Upper lobe of left lung (tissue), 6 donors: ENCODE measurements around the gene TMEM222. TPM values are rescaled to one million over a fixed set of nuclear protein-coding genes. Genes with fewer than 3 reads are reported as not detected.

ENCODE experiments used
- ATAC-seq, 2 donors: fragments of 200-7000 bp; cut with Tn5 transposase; one replicate each; pipeline ENCODE4 v1.9.1; 2022; ENCODE audit warnings: mild to moderate bottlenecking in 2 of 2, moderate library complexity in 2 of 2; ENCODE audit not compliant: low FRiP score in 2 of 2
- DNase-seq, 2 donors: peaks; one replicate each; pipeline ENCODE4 v3.0.0-alpha.2; 2019 to 2020
- H3K27ac ChIP-seq, 4 donors: fragments of 200-600 bp; sonication (generic); one replicate each; pipeline ENCODE4 v1.5.1; 2016 to 2019
- H3K27me3 ChIP-seq, 4 donors: fragments of 200-600 bp; sonication (generic); one replicate each; pipeline ENCODE4 v1.5.1; 2017 to 2019
- H3K36me3 ChIP-seq, 4 donors: fragments of 200-600 bp; sonication (generic); one replicate each; pipeline ENCODE4 v1.5.1; 2016 to 2019
- H3K4me1 ChIP-seq, 4 donors: fragments of 200-600 bp; sonication (generic); one replicate each; pipeline ENCODE4 v1.5.1; 2018 to 2019
- H3K4me3 ChIP-seq, 4 donors: fragments of 200-600 bp; sonication (generic); one replicate each; pipeline ENCODE4 v1.5.1; 2017 to 2019; ENCODE audit warnings: mild to moderate bottlenecking in 2 of 4, moderate library complexity in 1 of 4
- H3K9me3 ChIP-seq, 4 donors: fragments of 200-600 bp; sonication (generic); one replicate each; pipeline ENCODE4 v1.5.1; 2018 to 2019
- CTCF ChIP-seq, 6 experiments: fragments of 450-650 bp in 4 of 6; fragments of 200-600 bp in 2 of 6; sonication (generic) in 2 of 6; IDR thresholded peaks; one replicate each; pipeline ENCODE4 v1.5.1; 2016 to 2019; ENCODE audit warnings: antibody characterized with exemption in 6 of 6
- EP300 ChIP-seq, 4 donors: sonication (generic); formaldehyde crosslinking; IDR thresholded peaks; one replicate each; pipeline ENCODE4 v1.5.1; 2017; ENCODE audit warnings: antibody characterized with exemption in 4 of 4, control low read depth in 2 of 4
- POLR2A ChIP-seq, 4 donors: fragments of 450-650 bp; IDR thresholded peaks; one replicate each; pipeline ENCODE4 v1.5.1; 2016 to 2017; ENCODE audit warnings: antibody characterized with exemption in 4 of 4, mild to moderate bottlenecking in 2 of 4
- POLR2AphosphoS5 ChIP-seq, 2 donors: sonication (generic); formaldehyde crosslinking; IDR thresholded peaks; one replicate each; pipeline ENCODE4 v1.5.1; 2017; ENCODE audit warnings: antibody characterized with exemption in 2 of 2
- WGBS, 2 donors: methylation state at CpG; one replicate each; pipeline ENCODE4 v1.1.5; 2017 to 2018; 5-methylcytosine and 5-hydroxymethylcytosine counted together
- total RNA-seq, 6 donors: library from RNA; depleted of rRNA in 4 of 6; stranded (reverse); fragments of >200 nt in 4 of 6; gene quantifications; one replicate each; pipeline versions ENCODE4 v1.1.0 to v1.2.1, GENCODE V29; 2016 to 2021
- donor health status: DM: no; HTN: no; CAD: no; lungs with moderate emphysema.
- donor health status: DM: no; HTN: yes; CAD: no; lungs with severe emphysema.

TMEM222 gene
- total RNA-seq, 6 donors from 2014 or later = 11.5 to 43.9 (median 30.1) TPM

GRCh38 chr1:27303509-27303908, 18.5 kb upstream of the TMEM222 start:
- peaks cover 22 to 27% (median 27%) of the 10 kb centered on the region in 4 donors for H3K4me1 ChIP-seq
- ATAC-seq (no peak), DNase-seq (no peak)
- H3K4me3 ChIP-seq = no peak overlapping the region
- peaks cover 9 to 70% (median 51%) of the 10 kb centered on the region in 4 donors for H3K36me3 ChIP-seq
- TF ChIP-seq POLR2AphosphoS5 (IDR thresholded peaks at IDR 0.05) (no peak), EP300 (IDR thresholded peaks at IDR 0.05) (no peak), CTCF (IDR thresholded peaks at IDR 0.05) (no peak), POLR2A (IDR thresholded peaks at IDR 0.05) (no peak)
- H3K27ac ChIP-seq = no peak overlapping the region
- no peaks in the 10 kb centered on the region for H3K9me3 ChIP-seq
- no peaks in the 10 kb centered on the region for H3K27me3 ChIP-seq
- 92 to 93% methylated on average over 15 of the region's 15 CpGs for WGBS, 2 donors

DNA sequence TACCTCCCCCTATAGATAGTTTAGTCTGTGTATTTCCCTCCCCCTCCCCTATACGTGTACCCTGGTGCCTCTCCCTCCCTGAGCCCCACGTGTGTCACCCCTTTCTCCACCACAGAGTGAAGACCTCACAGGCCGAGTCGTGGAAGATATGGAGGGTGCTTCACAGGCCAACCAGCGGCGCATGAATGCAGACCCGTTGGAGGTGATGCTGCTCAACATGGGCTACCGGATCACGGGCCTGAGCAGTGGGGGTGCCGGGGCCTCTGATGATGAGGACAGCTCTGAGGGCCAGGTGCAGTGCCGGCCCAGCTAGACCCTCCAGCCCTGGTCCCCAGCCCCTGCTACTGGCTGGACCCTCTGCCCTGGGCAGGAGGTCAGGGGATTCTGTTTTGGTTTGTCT, 15.9 kb upstream of the TMEM222 start:
- Histone ChIP-seq H3K36me3 (peaks cover 5 to 61% (median 44%) of the 10 kb centered on the region in 4 donors), H3K27me3 (no peaks in the 10 kb centered on the region), H3K4me3 (no peak overlapping the region), H3K4me1 (peaks cover 1 to 4% (median 2%) of the 10 kb centered on the region in 4 donors), H3K9me3 (no peaks in the 10 kb centered on the region), H3K27ac (no peak overlapping the region)
- TF ChIP-seq EP300 (IDR thresholded peaks at IDR 0.05) = no peak
- TF ChIP-seq CTCF (IDR thresholded peaks at IDR 0.05) = no peak
- no peak for TF ChIP-seq POLR2AphosphoS5 (IDR thresholded peaks at IDR 0.05)
- TF ChIP-seq POLR2A (IDR thresholded peaks at IDR 0.05) = no peak
- DNase-seq (no peak), ATAC-seq (peak in 1 of 2 donors; percentile 4)
- WGBS, 2 donors = 86 to 92% methylated on average over 5 to 11 of the region's 11 CpGs

- WGBS, 2 donors = 83 to 92% methylated on average over 7 to 11 of the region's 11 CpGs
- TF ChIP-seq EP300 (IDR thresholded peaks at IDR 0.05) (no peak), POLR2A (IDR thresholded peaks at IDR 0.05) (no peak), CTCF (IDR thresholded peaks at IDR 0.05) (no peak), POLR2AphosphoS5 (IDR thresholded peaks at IDR 0.05) (no peak)
- peaks cover 5 to 53% (median 35%) of the 10 kb centered on the region in 4 donors for H3K36me3 ChIP-seq
- no peak overlapping the region for H3K4me3 ChIP-seq
- ATAC-seq = peak in 1 of 2 donors; percentile 38
- no peaks in the 10 kb centered on the region for H3K4me1 ChIP-seq
- DNase-seq = no peak
- H3K27ac ChIP-seq = no peak overlapping the region
- H3K27me3 ChIP-seq = no peaks in the 10 kb centered on the region
- H3K9me3 ChIP-seq = no peaks in the 10 kb centered on the region
Observed at GRCh38 chr1:27306892-27307761, 14.8 kb upstream of the TMEM222 start.

DNA sequence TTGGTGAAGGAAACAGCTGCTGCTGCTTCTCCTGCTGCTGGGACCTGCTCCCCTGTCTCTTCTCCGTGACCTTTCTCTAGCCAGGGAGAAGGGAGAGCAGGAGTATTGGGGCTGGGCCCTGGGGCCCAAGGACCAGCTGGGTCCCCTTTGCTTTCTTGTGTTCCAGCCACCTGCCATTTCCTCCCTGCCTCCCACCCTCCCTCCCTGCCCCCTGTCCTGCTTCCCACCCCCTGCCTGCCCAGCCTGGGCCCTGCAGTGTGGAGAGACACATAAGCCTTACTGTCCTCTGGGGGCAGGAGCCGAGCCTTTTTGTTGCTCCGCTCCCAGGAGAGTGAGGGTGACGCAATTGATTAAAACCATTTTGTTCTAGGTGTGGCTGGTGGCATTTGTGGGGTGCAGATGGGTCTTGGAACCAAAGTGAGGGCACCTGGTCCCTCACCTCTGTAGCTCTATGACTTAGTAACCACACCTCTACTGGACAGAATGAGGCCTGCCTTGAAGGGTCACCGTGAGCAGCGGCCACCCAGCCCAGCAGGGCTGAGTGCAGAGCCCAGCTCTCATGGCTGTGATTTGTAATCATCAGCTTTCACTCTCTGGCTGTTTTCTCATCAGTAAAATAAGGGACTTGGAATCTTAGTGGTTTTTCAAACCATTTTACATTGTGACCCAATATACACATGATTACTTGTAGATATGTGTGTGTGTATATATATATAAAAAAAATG, 13.9 kb upstream of the TMEM222 start:
- DNase-seq = no peak
- Histone ChIP-seq H3K27ac (no peak overlapping the region), H3K4me1 (no peaks in the 10 kb centered on the region), H3K9me3 (no peaks in the 10 kb centered on the region), H3K27me3 (no peaks in the 10 kb centered on the region), H3K4me3 (no peak overlapping the region), H3K36me3 (peaks cover 5 to 45% (median 29%) of the 10 kb centered on the region in 4 donors)
- 90 to 93% methylated on average over 5 to 6 of the region's 6 CpGs for WGBS, 2 donors
- no peak for TF ChIP-seq CTCF (IDR thresholded peaks at IDR 0.05)
- TF ChIP-seq POLR2A (IDR thresholded peaks at IDR 0.05) = no peak
- TF ChIP-seq EP300 (IDR thresholded peaks at IDR 0.05) = no peak
- TF ChIP-seq POLR2AphosphoS5 (IDR thresholded peaks at IDR 0.05) = no peak
- no peak for ATAC-seq
